Colonic mucosa (tissue), 4 donors: ENCODE results near the gene UTS2B. TPM values are rescaled to one million over a fixed set of nuclear protein-coding genes. Genes with fewer than 3 reads are reported as not detected.

Experiments used
- DNase-seq: peaks from one replicate; pipeline ENCODE4 v3.0.0-alpha.2; 2020
- H3K27ac ChIP-seq: fragments of 200-600 bp; one replicate; pipeline ENCODE4 v1.8.0; 2021
- H3K27me3 ChIP-seq: fragments of 200-600 bp; one replicate; pipeline ENCODE4 v1.8.0; 2021
- H3K36me3 ChIP-seq: fragments of 200-600 bp; one replicate; pipeline ENCODE4 v1.8.0; 2021
- H3K4me1 ChIP-seq: fragments of 200-600 bp; one replicate; pipeline ENCODE4 v1.8.0; 2021; ENCODE audit warnings: mild to moderate bottlenecking
- H3K4me3 ChIP-seq: fragments of 200-600 bp; one replicate; pipeline ENCODE4 v1.8.0; 2021
- H3K9ac ChIP-seq, 2 donors: one replicate each; pipeline ENCODE4 v1.7.0; 2013; ENCODE audit warnings: control low read depth in 2 of 2, low read depth in 2 of 2, low read length in 2 of 2
- H3K9me3 ChIP-seq: fragments of 200-600 bp; one replicate; pipeline ENCODE4 v1.8.0; 2021
- CTCF ChIP-seq: fragments of 200-600 bp; IDR thresholded peaks from one replicate; pipeline ENCODE4 v1.8.0; 2022; ENCODE audit warnings: antibody characterized with exemption, mild to moderate bottlenecking
- intact Hi-C: fragments of 100-400 bp; cut with DNase I; formaldehyde crosslinking; loops from one replicate; pipeline ENCODE4 v1.14.1; 2022
- total RNA-seq, 2 donors: library from RNA; stranded (reverse); fragmentation: NEBNext Ultra II Directional in 1 of 2; extraction: Animal tissue kit (Norgen Biotek cat#: 25700) in 1 of 2; gene quantifications; one replicate each; pipeline ENCODE4 v1.2.1, GENCODE V29; 2021
- donor health status: healthy.
- donor health status: DM: no; HTN: no; CAD: no.
- donor health status: DM: no; HTN: no; CAD: no.

Gene UTS2B
- total RNA-seq, 2 donors from 2014 or later: 0.69 TPM; not detected in 1

GRCh38 chr3:191352014-191352413 lies 21.7 kb upstream of the UTS2B start:
- no peaks in the 10 kb centered on the region for H3K36me3 ChIP-seq
- intact Hi-C loops: no loop called here
- H3K27me3 ChIP-seq: no peaks in the 10 kb centered on the region
- H3K9ac ChIP-seq: no peak overlapping the region
- H3K4me1 ChIP-seq: no peaks in the 10 kb centered on the region
- no peak overlapping the region for H3K27ac ChIP-seq
- no peaks in the 10 kb centered on the region for H3K9me3 ChIP-seq
- no peak overlapping the region for H3K4me3 ChIP-seq
- DNase-seq: no peak
- TF ChIP-seq CTCF: no peak

GRCh38 chr3:191350396-191351090 lies 20.2 kb upstream of the UTS2B start:
- Histone ChIP-seq H3K27me3 (no peaks in the 10 kb centered on the region), H3K27ac (no peak overlapping the region), H3K9ac (no peak overlapping the region), H3K4me3 (no peak overlapping the region), H3K9me3 (no peaks in the 10 kb centered on the region), H3K36me3 (no peaks in the 10 kb centered on the region), H3K4me1 (no peaks in the 10 kb centered on the region)
- DNase-seq: no peak
- TF ChIP-seq CTCF: no peak
- intact Hi-C loops: no loop called here

GRCh38 chr3:191348098-191348497 lies 17.8 kb upstream of the UTS2B start:
- H3K4me1 ChIP-seq: no peaks in the 10 kb centered on the region
- no peaks in the 10 kb centered on the region for H3K27me3 ChIP-seq
- H3K9ac ChIP-seq: no peak overlapping the region
- H3K27ac ChIP-seq: no peak overlapping the region
- H3K36me3 ChIP-seq: no peaks in the 10 kb centered on the region
- H3K9me3 ChIP-seq: no peaks in the 10 kb centered on the region
- intact Hi-C loops: no loop called here
- no peak for TF ChIP-seq CTCF
- no peak overlapping the region for H3K4me3 ChIP-seq
- DNase-seq: no peak

- Histone ChIP-seq H3K4me3 (no peak overlapping the region), H3K27me3 (no peaks in the 10 kb centered on the region), H3K9me3 (no peaks in the 10 kb centered on the region), H3K36me3 (no peaks in the 10 kb centered on the region), H3K4me1 (no peaks in the 10 kb centered on the region), H3K27ac (no peak overlapping the region), H3K9ac (no peak overlapping the region)
- intact Hi-C loops: no loop called here
- no peak for TF ChIP-seq CTCF
- no peak for DNase-seq
Observed at GRCh38 chr3:191347228-191347627, 16.9 kb upstream of the UTS2B start.

GRCh38 chr3:191345334-191345733 lies 15.0 kb upstream of the UTS2B start:
- H3K9ac ChIP-seq: no peak overlapping the region
- H3K4me3 ChIP-seq: no peak overlapping the region
- no peaks in the 10 kb centered on the region for H3K4me1 ChIP-seq
- TF ChIP-seq CTCF: no peak
- no peaks in the 10 kb centered on the region for H3K27me3 ChIP-seq
- DNase-seq: no peak
- intact Hi-C loops: no loop called here
- H3K36me3 ChIP-seq: no peaks in the 10 kb centered on the region
- no peaks in the 10 kb centered on the region for H3K9me3 ChIP-seq
- no peak overlapping the region for H3K27ac ChIP-seq
